ENCODE data around the gene ITGAD.

- TF ChIP-seq CTCF (IDR thresholded peaks at IDR 0.05) = no peak
- TF ChIP-seq EZH2 (IDR thresholded peaks at IDR 0.05; ENCODE audit: borderline replicate concordance, insufficient read depth, low read depth, low read length, poor library complexity, severe bottlenecking) = no peak
Observed at GRCh38 chr16:31461921-31462804, 69.0 kb downstream of the ITGAD start.
